Caco-2 (cell line): Measurements from ENCODE around the gene MBP. TPM values are rescaled to one million over a fixed set of nuclear protein-coding genes. Genes with fewer than 3 reads are reported as not detected.

ENCODE experiments used
- BruUV-seq: library from RNA; stranded (reverse); fragments of 400-500 nt; replicated peaks from 2 replicates; lab custom pipeline; 2021; lab: Mats Ljungman, UMichigan
- CTCF ChIA-PET: fragments of 300-600 bp; sonication (Branson Sonifier 250); formaldehyde crosslinking; loops from one replicate; lab custom pipeline; 2022; ENCODE audit warnings: antibody characterized with exemption; lab: Charles Lee
- POLR2A ChIA-PET: fragments of 300-600 bp; sonication (Branson Sonifier 250); formaldehyde crosslinking; loops from one replicate; lab custom pipeline; 2022; ENCODE audit warnings: antibody characterized with exemption; lab: Charles Lee
- DNase-seq, 2 experiments: peaks; one replicate each; pipeline versions ENCODE4 v3.0.0 to v3.0.0-alpha.2; 2020 to 2022
- H3K27me3 ChIP-seq: replicated peaks from 2 replicates; pipeline ENCODE4 v1.6.0; 2011; ENCODE audit warnings: low read length; ENCODE audit not compliant: control insufficient read depth, insufficient read depth
- H3K36me3 ChIP-seq: 2 replicates; pipeline ENCODE4 v1.5.1; 2011; ENCODE audit warnings: low read length; ENCODE audit not compliant: control insufficient read depth, insufficient read depth
- H3K4me1 ChIP-seq: fragments of 250-450 bp; sonication (Bioruptor Pico); 2 replicates; pipeline ENCODE4 v1.5.1; 2020; ENCODE audit warnings: mild to moderate bottlenecking
- H3K4me3 ChIP-seq: 2 replicates; pipeline ENCODE4 v1.5.1; 2011; ENCODE audit warnings: low read depth, mild to moderate bottlenecking, control low read depth, low read length
- H3K9me3 ChIP-seq: fragments of 250-450 bp; sonication (Bioruptor Pico); 2 replicates; pipeline ENCODE4 v1.5.1; 2020; ENCODE audit warnings: mild to moderate bottlenecking, moderate library complexity
- H3K27ac Mint-ChIP-seq: one replicate; pipeline ENCODE4 v1.8.0; 2022; ENCODE audit warnings: mixed read lengths; ENCODE audit not compliant: unreplicated experiment
- H3K27me3 Mint-ChIP-seq: one replicate; pipeline ENCODE4 v1.8.0; 2022; ENCODE audit warnings: mixed read lengths; ENCODE audit not compliant: insufficient read depth, unreplicated experiment
- H3K36me3 Mint-ChIP-seq: one replicate; pipeline ENCODE4 v1.8.0; 2022; ENCODE audit warnings: mild to moderate bottlenecking, mixed read lengths; ENCODE audit not compliant: insufficient read depth, unreplicated experiment
- H3K4me1 Mint-ChIP-seq: one replicate; pipeline ENCODE4 v1.8.0; 2022; ENCODE audit warnings: low read depth, mixed read lengths; ENCODE audit not compliant: unreplicated experiment
- H3K4me3 Mint-ChIP-seq: one replicate; pipeline ENCODE4 v1.8.0; 2022; ENCODE audit warnings: mild to moderate bottlenecking, moderate library complexity, mixed read lengths; ENCODE audit not compliant: unreplicated experiment
- H3K9me3 Mint-ChIP-seq: one replicate; pipeline ENCODE4 v1.8.0; 2022; ENCODE audit warnings: mixed read lengths; ENCODE audit not compliant: unreplicated experiment
- CTCF ChIP-seq, 2 experiments: fragments of 200-600 bp in 1 of 2; IDR thresholded peaks; 1 replicate in 1 of 2; 2 replicates in 1 of 2; pipeline versions ENCODE4 v1.5.1 to v1.8.0; 2011 to 2022; ENCODE audit warnings: antibody characterized with exemption in 1 of 2, control low read depth in 1 of 2, inconsistent platforms in 1 of 2, low read depth in 1 of 2, low read length in 1 of 2, mild to moderate bottlenecking in 1 of 2, moderate library complexity in 1 of 2; ENCODE audit not compliant: insufficient read depth in 1 of 2, severe bottlenecking in 1 of 2, unreplicated experiment in 1 of 2
- intact Hi-C: fragments of 100-400 bp; cut with micrococcal nuclease; formaldehyde crosslinking; loops from one replicate; pipeline ENCODE4 v1.10.0; 2022; ENCODE audit not compliant: unreplicated experiment
- total RNA-seq: library from RNA; stranded (reverse); gene quantifications from 2 replicates; pipeline ENCODE4 v1.2.3, GENCODE V29; 2022

The MBP gene
- total RNA-seq, 1 experiment from 2014 or later = 11.4 TPM

DNA sequence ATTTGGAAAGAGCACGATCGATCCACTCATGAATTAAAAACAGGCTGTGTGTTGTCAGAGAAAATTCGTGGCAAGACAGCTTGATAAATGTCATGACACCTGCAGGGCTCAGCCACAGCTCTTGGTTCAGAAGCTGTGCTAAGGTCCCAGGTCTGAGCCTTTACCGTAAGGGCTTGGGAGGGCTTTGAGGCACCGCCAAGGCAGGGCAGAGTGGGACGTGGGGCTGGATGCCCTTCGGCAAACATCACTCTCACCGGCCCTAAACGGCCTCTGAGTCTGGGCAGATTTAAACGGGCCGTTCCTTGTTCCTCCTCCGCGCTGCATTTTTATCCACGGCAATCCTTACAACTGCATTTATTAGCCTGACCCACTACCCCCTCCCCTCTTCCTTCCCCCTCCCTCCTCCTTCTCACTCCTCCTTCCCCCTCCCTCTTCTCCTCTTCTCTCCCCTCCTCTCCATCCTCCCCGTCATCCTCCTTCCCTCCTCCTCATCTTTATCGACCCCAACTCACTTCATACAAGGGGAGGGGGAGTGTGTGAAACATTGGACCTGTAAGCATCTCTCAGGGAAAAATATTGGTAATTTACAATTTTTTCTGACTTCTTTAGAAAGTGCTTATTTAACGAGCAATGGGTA lies 33.9 kb downstream of the MBP start:
- Histone ChIP-seq H3K4me3 (no peak overlapping the region), H3K9me3 (no peaks in the 10 kb centered on the region), H3K27me3 (no peaks in the 10 kb centered on the region), H3K36me3 (no peaks in the 10 kb centered on the region), H3K4me1 (no peaks in the 10 kb centered on the region)
- ChIA-PET CTCF (no interaction called here), POLR2A (no interaction called here)
- Mint-ChIP-seq H3K36me3 (no peaks in the 10 kb centered on the region), H3K9me3 (no peaks in the 10 kb centered on the region), H3K4me1 (peaks cover under 1% of the 10 kb centered on the region), H3K27me3 (no peaks in the 10 kb centered on the region), H3K4me3 (no peak overlapping the region), H3K27ac (no peak overlapping the region)
- intact Hi-C loops = no loop called here
- no peak for DNase-seq
- BruUV-seq = no TSS peak
- TF ChIP-seq CTCF (IDR thresholded peaks at IDR 0.05; ENCODE audit: insufficient read depth in 1 of 2, low read depth in 1 of 2, low read length in 1 of 2, severe bottlenecking in 1 of 2, unreplicated experiment in 1 of 2) = no peak

- intact Hi-C loops = no loop called here
- Histone ChIP-seq H3K9me3 (no peaks in the 10 kb centered on the region), H3K4me1 (no peaks in the 10 kb centered on the region), H3K4me3 (no peak overlapping the region), H3K36me3 (no peaks in the 10 kb centered on the region), H3K27me3 (no peaks in the 10 kb centered on the region)
- H3K27ac Mint-ChIP-seq = no peak overlapping the region
- CTCF ChIA-PET = interaction anchor here (0.8 kb wide), 1 partner anchor 312 kb away, joined by 9 read pairs; no protein-coding TSS in a partner anchor
- BruUV-seq = no TSS peak
- H3K36me3 Mint-ChIP-seq = no peaks in the 10 kb centered on the region
- no peaks in the 10 kb centered on the region for H3K9me3 Mint-ChIP-seq
- no peaks in the 10 kb centered on the region for H3K4me1 Mint-ChIP-seq
- no peaks in the 10 kb centered on the region for H3K27me3 Mint-ChIP-seq
- POLR2A ChIA-PET = no interaction called here
- DNase-seq = no peak
- no peak overlapping the region for H3K4me3 Mint-ChIP-seq
- TF ChIP-seq CTCF (IDR thresholded peaks at IDR 0.05; ENCODE audit: insufficient read depth in 1 of 2, low read depth in 1 of 2, low read length in 1 of 2, severe bottlenecking in 1 of 2, unreplicated experiment in 1 of 2) = no peak
Measured at GRCh38 chr18:77098029-77098428, 34.6 kb downstream of the MBP start.

DNA sequence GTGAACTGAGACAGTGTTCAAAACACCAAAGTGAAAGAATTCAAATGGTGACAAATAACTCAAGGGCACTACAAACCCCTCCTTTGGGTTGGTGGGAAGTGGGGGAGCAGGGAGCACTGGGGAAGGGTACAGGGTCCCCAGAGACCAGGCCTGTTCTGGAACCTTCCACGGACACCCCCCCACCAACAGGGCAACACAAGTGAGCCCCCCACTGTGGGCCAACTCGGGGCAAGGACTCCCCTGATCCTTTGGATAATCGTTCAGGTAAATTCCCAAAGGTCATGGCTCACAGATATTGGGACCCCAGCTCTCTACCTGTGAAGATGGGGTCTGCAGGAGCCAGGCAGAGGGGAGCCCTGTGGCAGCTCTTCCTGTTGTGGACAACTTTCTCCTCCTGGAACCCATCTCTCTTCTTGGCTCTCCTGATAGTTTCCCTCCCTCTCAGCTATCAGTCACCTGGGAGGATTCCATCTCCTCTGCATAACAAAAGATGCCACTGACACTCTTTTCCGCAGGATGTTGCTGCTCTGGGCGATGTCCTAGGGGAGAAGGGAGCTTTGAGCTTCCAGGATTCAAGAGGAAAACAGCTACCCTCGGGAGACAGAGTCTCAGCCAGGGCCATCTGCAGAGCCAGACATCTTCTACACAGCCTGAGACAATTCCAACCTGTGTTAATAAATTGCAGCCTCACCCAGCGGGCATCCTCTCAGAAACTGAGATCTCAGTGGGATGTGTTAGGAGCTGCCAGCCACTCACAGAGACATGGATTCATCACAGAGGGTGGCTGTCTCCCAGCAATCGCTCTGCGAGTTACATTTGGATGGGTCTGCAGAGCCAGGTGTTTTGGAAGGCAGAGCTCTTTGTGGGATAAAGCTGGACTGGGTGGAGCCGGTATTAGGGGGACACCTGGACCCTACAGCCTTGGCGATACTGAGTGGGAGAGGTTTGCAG lies 35.4 kb downstream of the MBP start:
- no peaks in the 10 kb centered on the region for H3K36me3 Mint-ChIP-seq
- no peak for TF ChIP-seq CTCF (IDR thresholded peaks at IDR 0.05; ENCODE audit: insufficient read depth in 1 of 2, low read depth in 1 of 2, low read length in 1 of 2, severe bottlenecking in 1 of 2, unreplicated experiment in 1 of 2)
- no peak overlapping the region for H3K4me3 Mint-ChIP-seq
- Histone ChIP-seq H3K9me3 (no peaks in the 10 kb centered on the region), H3K4me1 (no peaks in the 10 kb centered on the region), H3K27me3 (no peaks in the 10 kb centered on the region), H3K36me3 (no peaks in the 10 kb centered on the region), H3K4me3 (no peak overlapping the region)
- no TSS peak for BruUV-seq
- ChIA-PET POLR2A (no interaction called here), CTCF (interaction anchor here (0.8 kb wide), 1 partner anchor 311 kb away, joined by 9 read pairs; no protein-coding TSS in a partner anchor)
- no peaks in the 10 kb centered on the region for H3K9me3 Mint-ChIP-seq
- H3K27ac Mint-ChIP-seq = no peak overlapping the region
- H3K4me1 Mint-ChIP-seq = no peaks in the 10 kb centered on the region
- intact Hi-C loops = no loop called here
- DNase-seq = no peak
- no peaks in the 10 kb centered on the region for H3K27me3 Mint-ChIP-seq
